22Rv1 (cell line): Measurements from ENCODE around the gene CDC20.

Experiments
- ZFX ChIP-seq: fragments of 450-650 bp; IDR thresholded peaks from 2 replicates; pipeline ENCODE4 v1.6.1; 2017; ENCODE audit warnings: antibody characterized with exemption, borderline replicate concordance
- TF ChIP-seq, protein P1 (sequence below): fragments of 450-650 bp; IDR thresholded peaks from 2 replicates; pipeline ENCODE4 v1.5.1; 2017; ENCODE audit warnings: mild to moderate bottlenecking

DNA sequence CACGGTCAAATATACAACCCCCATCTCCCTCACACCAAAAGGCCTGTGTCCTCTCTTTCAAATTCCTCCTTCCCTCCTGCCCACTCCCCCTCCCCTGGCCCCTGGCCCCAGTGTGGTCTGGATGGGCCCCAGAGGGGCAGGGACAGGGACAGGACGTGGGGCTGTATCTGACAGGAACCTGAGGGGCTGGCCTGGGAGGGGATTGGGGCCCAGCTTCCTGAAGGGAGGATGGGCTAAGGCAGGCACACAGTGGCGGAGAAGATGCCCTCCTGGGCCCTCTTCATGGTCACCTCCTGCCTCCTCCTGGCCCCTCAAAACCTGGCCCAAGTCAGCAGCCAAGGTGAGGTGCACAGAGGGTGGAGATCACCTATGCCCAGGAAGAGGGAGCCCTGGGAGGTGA is 21.2 kb upstream of the CDC20 start, which contains the start of gene MPL:
- TF ChIP-seq, protein P1, sequence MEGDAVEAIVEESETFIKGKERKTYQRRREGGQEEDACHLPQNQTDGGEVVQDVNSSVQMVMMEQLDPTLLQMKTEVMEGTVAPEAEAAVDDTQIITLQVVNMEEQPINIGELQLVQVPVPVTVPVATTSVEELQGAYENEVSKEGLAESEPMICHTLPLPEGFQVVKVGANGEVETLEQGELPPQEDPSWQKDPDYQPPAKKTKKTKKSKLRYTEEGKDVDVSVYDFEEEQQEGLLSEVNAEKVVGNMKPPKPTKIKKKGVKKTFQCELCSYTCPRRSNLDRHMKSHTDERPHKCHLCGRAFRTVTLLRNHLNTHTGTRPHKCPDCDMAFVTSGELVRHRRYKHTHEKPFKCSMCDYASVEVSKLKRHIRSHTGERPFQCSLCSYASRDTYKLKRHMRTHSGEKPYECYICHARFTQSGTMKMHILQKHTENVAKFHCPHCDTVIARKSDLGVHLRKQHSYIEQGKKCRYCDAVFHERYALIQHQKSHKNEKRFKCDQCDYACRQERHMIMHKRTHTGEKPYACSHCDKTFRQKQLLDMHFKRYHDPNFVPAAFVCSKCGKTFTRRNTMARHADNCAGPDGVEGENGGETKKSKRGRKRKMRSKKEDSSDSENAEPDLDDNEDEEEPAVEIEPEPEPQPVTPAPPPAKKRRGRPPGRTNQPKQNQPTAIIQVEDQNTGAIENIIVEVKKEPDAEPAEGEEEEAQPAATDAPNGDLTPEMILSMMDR, result no peak
- TF ChIP-seq ZFX, result no peak
